ENCODE data around the gene TRANK1. TPM values are rescaled to one million over a fixed set of nuclear protein-coding genes. Genes with fewer than 3 reads are reported as not detected.

TRANK1 gene
- total and polyA plus RNA-seq, 12 donors, result 5.0 to 28.0 (median 14.0) TPM

DNA sequence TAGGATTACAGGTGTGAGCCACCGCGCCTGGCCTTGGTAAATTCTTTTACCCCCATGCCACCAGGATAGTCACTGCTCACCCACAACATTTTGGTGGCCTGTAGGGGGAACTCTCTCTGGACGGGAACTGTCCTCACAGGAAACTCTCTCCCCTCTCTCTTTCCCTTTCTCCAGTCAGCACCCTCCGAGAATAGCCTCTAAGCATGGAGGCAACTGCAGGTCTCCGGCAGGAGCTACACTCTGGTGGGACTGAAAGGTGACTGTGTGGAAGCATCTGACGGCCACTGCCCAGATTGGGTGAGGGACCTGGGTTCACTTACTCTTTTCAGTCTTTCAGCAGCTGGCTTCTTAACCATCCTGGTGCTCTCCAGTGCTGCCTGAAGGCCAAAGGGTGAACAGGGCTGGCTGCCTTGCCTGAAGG, 21.3 kb downstream of the TRANK1 start:
- no peaks in the 10 kb centered on the region for H3K36me3 ChIP-seq (replicated peaks in 1 of 2)
- TF ChIP-seq POLR2A (IDR thresholded peaks at IDR 0.05), result no peak
- TF ChIP-seq, protein P1, sequence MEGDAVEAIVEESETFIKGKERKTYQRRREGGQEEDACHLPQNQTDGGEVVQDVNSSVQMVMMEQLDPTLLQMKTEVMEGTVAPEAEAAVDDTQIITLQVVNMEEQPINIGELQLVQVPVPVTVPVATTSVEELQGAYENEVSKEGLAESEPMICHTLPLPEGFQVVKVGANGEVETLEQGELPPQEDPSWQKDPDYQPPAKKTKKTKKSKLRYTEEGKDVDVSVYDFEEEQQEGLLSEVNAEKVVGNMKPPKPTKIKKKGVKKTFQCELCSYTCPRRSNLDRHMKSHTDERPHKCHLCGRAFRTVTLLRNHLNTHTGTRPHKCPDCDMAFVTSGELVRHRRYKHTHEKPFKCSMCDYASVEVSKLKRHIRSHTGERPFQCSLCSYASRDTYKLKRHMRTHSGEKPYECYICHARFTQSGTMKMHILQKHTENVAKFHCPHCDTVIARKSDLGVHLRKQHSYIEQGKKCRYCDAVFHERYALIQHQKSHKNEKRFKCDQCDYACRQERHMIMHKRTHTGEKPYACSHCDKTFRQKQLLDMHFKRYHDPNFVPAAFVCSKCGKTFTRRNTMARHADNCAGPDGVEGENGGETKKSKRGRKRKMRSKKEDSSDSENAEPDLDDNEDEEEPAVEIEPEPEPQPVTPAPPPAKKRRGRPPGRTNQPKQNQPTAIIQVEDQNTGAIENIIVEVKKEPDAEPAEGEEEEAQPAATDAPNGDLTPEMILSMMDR (IDR thresholded peaks at IDR 0.05), result peak in 3 of 6 experiments; percentile 17 to 28 (median 26)
- 70 to 83% (median 76%) methylated on average over 6 of the region's 6 CpGs for WGBS, 4 donors
- intact Hi-C loops (cut with DNase I), result no loop called here
- no peak overlapping the region for H3K27ac ChIP-seq
- no peaks in the 10 kb centered on the region for H3K27me3 ChIP-seq
- H3K4me1 ChIP-seq (replicated peaks in 1 of 2), result peaks cover 0 to 9% of the 10 kb centered on the region in 2 donors
- no peak overlapping the region for H3K4me3 ChIP-seq
- peak in 2 of 7 donors; percentile 19 to 26 for DNase-seq
- no peaks in the 10 kb centered on the region for H3K9me3 ChIP-seq (replicated peaks in 1 of 3)

DNA sequence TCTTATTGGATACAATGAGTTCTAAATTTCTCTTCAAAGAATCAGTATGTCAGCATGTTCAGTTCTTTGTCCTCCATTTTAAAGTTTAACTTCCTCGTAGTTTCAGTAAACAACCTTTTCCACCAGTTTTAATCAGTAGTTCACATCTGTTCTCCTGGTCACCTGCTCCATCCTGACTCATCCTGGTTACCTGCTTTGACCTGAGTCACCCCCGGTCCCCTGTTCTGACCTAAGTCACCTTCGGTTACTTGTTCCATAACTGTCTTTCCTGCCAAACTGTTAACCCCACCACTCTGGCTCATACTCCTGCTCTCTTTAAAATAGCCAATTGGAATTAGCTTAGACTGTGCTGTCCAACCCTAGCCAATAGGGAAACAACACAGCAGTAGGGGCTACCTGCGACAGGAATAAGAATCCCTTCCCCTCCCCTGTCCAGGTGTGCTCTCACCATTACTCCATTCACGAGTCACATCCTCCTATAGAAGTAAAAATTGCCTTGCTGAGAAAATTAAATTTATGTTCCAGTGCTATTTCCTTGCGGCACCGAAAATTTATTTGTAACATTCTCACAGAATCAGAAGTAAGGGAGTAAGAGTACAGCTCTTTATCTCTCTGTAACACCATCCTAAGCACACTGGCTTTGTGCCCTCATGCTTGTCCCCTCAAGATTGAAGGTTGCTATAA, 23.8 kb downstream of the TRANK1 start:
- no peak overlapping the region for H3K27ac ChIP-seq
- no peak overlapping the region for H3K4me3 ChIP-seq
- intact Hi-C loops (cut with DNase I), result no loop called here
- H3K36me3 ChIP-seq (replicated peaks in 1 of 2), result no peaks in the 10 kb centered on the region
- TF ChIP-seq, protein P1 (IDR thresholded peaks at IDR 0.05), result no peak
- TF ChIP-seq POLR2A (IDR thresholded peaks at IDR 0.05), result no peak
- no peaks in the 10 kb centered on the region for H3K27me3 ChIP-seq
- peaks cover 0 to 9% of the 10 kb centered on the region in 2 donors for H3K4me1 ChIP-seq (replicated peaks in 1 of 2)
- H3K9me3 ChIP-seq (replicated peaks in 1 of 3), result no peaks in the 10 kb centered on the region
- no peak for DNase-seq
- 78 to 95% (median 88%) methylated on average over 7 of the region's 7 CpGs for WGBS, 4 donors

DNA sequence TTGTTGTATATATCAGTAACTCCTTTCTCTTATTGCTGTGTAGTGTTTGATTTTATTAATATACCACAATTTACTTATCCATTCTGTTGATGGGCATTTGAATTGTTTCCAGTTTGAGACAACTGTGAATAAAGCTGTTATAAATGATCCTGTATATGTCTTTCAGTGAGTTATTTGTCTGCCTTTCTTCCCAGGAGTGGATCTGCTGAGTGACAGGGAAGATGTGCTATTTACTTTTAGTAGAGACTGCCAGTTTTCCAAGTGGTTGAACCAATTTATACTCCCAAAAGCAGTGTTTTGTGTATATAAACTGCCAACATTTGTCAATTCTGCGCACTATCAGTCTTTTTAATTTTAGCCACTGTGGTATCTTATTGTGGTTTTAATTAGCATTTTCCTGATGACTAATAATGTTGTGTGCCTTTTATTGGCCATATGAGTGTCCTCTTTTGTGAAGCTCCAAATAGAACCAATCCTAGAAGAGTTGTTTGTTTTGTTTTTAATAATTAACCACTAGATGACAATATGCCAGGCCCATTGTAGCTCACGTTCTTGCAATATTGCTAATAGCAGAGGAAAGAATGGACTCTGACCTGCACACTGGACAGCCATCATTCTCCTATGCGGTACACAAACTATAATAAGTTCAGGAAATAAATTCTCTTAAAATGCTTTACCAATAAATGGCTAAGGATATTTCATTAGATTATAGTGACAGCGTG, 25.3 kb downstream of the TRANK1 start:
- Histone ChIP-seq H3K27me3 (no peaks in the 10 kb centered on the region), H3K9me3 (replicated peaks in 1 of 3) (no peaks in the 10 kb centered on the region), H3K4me3 (no peak overlapping the region), H3K36me3 (replicated peaks in 1 of 2) (no peaks in the 10 kb centered on the region), H3K27ac (no peak overlapping the region), H3K4me1 (replicated peaks in 1 of 2) (peaks cover 0 to 9% of the 10 kb centered on the region in 2 donors)
- intact Hi-C loops (cut with DNase I), result no loop called here
- WGBS, 4 donors, result 91 to 96% (median 93%) methylated on average over 4 of the region's 4 CpGs
- DNase-seq, result no peak
- TF ChIP-seq, protein P1 (IDR thresholded peaks at IDR 0.05), result no peak
- TF ChIP-seq POLR2A (IDR thresholded peaks at IDR 0.05), result no peak

DNA sequence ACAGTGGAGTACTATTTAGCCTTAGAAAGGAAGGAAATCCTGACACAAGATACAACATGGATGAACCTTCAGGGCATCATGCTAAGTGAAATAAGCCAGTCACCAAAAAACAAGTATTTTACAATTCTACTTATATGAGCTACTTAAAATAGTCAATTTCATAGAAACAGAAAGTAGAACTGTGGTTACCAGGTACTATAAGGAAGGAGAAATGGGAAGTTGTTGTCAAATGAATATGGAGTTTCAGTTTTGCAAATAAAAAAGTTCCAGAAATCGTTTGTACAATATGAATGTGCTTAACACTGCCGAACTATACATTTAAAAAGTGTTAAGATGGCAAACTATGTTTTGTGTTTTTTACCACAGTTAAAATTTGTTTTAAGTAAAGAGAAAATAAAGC, 26.8 kb downstream of the TRANK1 start:
- 64 to 82% (median 72%) methylated on average over 2 of the region's 2 CpGs for WGBS, 4 donors
- H3K27ac ChIP-seq, result no peak overlapping the region
- intact Hi-C loops (cut with DNase I), result no loop called here
- no peaks in the 10 kb centered on the region for H3K9me3 ChIP-seq (replicated peaks in 1 of 3)
- H3K36me3 ChIP-seq (replicated peaks in 1 of 2), result no peaks in the 10 kb centered on the region
- no peak for DNase-seq
- H3K4me3 ChIP-seq, result no peak overlapping the region
- no peaks in the 10 kb centered on the region for H3K27me3 ChIP-seq
- peaks cover 0 to 8% of the 10 kb centered on the region in 2 donors for H3K4me1 ChIP-seq (replicated peaks in 1 of 2)
- TF ChIP-seq, protein P1 (IDR thresholded peaks at IDR 0.05), result no peak
- no peak for TF ChIP-seq POLR2A (IDR thresholded peaks at IDR 0.05)

Data from adrenal gland (tissue), 12 donors.